TTC549 (cell line): ENCODE results near the gene ZFPM1.
"Not testable (repeated sequence)": the region's sequence is repeated elsewhere in the genome, so short reads cannot be mapped to it uniquely, and the experiment has no call there.

Experiments
- FAIRE-seq: peaks from 2 replicates; lab custom pipeline; 2012; peaks lifted over from hg19 to GRCh38; lab: Jason Lieb, UNC

ZFPM1 gene

DNA sequence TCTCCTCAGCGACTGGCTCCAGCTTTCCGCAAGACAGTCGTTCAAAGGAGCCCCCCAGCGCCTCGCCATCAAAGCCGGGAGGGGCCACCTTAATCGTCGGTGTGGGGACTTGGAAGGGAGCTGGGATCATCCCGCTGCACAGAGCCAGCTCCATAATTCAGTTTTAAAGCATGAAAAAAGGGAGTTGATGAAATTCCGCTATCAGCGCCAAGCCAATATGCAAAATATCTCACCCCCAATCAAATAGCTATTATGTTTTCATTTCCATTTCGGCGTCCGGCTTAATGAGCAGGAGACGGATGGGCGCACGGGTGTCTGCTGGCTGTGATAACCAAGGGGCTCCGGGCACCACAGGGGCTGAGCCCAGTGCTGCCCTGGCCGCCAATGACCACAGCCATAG, 27.7 kb downstream of the ZFPM1 start:
- FAIRE-seq, result no peak

DNA sequence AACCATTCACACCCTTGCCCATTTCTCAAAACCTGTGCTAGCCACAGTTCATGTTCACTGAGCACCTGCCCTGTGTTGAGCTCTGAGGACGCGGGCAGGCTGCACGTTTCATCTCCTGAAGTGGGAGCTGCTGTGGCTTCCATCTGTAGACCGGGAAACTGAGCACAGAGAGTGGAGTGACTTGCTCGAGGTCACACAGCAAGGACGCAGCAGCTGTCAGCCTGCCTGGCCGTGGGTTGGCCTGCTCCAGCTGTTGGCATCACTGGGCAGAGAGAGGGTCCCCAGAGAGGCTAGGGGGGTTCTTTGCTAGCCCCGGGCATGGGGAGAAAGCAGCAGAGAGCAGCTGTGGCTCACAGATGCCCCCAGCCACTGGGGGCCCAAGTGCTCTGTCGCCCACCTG, 28.8 kb downstream of the ZFPM1 start:
- no peak for FAIRE-seq

DNA sequence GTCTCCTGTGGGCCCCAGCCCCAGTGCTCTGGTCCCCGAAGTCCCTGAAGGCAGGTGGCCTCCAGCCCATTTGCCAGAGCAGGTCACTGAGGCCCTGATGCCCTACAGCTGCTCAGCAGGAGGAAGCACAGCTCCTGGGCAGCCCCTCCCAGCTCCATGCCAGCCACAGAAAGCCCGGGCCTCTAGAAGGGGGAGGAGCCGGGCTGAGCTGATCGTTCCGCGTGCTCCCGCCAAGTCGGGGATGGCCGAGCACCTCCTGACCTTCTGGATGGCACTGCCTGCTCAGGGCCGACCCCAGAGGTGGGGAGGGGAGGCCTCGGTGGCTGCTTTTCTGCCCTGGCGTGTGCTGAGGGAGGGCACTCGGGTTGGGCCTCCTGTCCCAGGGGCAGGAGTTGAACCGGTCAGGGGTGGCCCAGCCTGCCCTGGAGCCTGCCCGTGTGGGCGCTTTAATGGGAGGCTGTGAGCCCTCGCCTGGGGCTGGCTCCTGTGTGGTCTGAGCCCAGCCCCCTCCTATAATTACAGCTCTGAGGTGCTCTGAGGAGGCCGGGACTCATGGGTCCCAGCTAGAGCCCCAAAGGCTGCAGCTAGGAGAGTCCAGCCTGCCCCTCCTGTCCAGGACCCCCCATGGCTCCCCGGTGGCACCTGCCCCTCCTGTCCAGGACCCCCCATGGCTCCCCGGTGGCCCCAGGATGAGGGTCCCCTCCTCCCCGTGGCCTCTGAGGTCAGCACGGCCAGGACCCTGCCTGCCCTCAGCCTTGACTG, 29.7 kb downstream of the ZFPM1 start:
- no peak for FAIRE-seq

DNA sequence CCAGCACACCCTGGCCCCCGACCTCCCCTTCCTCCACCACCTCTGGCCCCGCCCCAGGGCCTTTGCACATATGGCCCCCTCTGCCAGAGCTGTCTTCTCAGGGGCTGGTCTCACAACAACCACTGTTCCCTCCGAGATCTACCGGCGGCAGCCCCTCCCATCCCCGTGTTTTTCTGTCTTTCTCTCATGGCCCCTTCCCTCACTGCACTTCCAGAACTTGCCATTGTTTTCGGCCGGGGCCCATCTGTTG, 30.2 kb downstream of the ZFPM1 start:
- no peak for FAIRE-seq

DNA sequence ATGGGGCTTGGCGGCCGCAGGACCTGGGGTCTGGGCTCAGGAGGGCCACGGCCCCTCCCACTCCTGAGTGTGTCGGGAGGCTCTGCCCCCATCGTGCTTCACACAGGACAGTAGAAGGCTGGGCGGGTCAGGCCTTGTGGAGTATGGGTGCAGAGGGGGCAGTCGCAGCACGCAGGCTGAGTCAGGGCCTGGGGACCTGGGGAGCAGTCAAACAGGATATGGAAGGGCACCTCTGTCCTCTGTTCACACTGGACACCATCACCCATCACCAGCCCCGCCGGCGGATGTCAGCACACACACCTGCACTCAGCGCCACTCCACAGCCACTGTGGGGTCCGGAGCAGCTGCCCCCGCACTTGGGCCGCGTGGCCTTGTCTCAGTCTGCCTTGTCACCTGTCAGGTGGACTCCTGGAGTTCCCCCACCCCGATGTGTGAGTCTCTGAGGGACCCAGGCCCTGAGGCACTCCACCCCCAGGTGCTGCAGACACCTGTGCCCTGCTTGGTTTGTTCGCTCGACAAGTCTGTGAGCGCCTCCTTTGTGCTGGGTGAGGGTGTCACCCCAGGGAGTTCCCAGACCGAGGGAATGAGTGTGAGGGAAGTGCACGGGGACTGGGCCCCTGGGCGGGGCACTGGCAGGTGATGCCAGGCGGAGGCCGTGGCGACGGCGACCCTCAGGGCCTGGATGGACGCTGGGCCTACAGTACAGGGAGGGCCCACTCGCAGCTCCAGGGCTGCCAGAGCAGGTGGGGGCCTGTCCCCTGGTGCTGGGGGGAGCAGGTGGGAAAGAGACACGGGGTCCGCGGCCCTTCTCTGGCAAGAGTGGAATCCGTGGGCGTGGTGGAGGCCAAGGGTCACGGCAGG, 31.7 kb downstream of the ZFPM1 start:
- FAIRE-seq, result no peak

DNA sequence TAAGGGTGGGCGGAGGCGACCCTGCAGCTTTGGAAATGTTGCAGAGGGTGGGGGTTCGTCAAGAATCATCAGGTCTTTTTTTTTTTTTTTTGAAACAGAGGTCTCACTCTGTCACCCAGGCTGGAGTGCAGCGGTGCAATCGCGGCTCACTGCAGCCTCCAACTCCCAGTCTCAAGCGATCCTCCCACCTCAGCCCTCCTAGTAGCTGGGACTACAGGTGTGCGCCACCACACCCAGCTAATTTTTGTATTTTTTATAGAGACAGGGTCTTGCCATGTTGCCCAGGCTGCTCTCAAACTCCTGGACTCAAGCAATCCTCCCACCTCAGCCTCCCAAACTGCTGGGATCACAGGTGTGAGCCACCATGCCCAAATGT, 32.3 kb downstream of the ZFPM1 start:
- not testable (repeated sequence) for FAIRE-seq

DNA sequence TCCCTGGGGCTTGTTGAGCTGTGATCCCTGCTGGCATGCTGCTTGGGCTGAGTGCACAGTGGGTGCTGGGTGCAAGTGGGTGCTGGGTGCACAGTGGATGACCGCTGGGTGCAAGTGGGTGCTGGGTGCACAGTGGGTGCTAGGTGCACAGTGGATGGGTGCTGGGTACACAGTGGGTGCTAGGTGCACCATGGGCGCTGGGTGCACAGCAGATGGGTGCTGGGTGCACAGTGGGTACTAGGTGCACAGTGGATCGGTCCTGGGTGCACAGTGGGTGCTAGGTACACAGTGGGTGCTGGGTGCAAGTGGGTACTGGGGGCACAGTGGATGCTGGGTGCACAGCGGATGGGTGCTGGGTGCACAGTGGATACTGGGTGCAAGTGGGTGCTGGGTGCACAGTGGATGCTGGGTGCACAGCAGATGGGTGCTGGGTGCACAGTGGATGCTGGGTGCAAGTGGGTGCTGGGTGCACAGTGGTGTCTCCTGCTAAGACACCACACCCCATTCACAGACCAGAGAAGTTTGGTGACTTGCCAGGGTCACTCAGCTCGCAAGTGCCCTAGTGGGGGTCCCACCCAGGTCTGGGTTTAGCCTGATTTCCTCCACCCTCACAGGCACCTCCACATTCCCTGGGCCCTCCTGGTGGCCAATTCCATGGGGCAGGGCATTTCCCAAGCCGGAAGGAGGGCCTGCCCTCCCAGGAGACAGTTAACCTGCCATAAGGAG, 33.5 kb downstream of the ZFPM1 start:
- FAIRE-seq, result no peak

DNA sequence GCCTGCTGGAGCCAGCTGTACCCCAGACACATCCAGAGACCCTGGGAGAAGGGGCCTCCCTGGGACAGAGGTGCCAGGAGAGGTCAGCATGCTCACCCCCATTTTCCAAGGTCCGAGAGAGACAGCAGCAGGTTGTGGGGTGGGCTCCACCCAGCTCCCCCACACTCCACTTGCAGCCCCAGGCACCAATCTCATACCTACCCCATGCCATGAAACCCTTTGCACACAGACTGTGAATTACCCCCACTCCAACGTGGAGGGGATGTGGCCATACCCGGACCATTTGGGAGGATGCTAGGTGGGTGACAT, 34.0 kb downstream of the ZFPM1 start:
- no peak for FAIRE-seq

DNA sequence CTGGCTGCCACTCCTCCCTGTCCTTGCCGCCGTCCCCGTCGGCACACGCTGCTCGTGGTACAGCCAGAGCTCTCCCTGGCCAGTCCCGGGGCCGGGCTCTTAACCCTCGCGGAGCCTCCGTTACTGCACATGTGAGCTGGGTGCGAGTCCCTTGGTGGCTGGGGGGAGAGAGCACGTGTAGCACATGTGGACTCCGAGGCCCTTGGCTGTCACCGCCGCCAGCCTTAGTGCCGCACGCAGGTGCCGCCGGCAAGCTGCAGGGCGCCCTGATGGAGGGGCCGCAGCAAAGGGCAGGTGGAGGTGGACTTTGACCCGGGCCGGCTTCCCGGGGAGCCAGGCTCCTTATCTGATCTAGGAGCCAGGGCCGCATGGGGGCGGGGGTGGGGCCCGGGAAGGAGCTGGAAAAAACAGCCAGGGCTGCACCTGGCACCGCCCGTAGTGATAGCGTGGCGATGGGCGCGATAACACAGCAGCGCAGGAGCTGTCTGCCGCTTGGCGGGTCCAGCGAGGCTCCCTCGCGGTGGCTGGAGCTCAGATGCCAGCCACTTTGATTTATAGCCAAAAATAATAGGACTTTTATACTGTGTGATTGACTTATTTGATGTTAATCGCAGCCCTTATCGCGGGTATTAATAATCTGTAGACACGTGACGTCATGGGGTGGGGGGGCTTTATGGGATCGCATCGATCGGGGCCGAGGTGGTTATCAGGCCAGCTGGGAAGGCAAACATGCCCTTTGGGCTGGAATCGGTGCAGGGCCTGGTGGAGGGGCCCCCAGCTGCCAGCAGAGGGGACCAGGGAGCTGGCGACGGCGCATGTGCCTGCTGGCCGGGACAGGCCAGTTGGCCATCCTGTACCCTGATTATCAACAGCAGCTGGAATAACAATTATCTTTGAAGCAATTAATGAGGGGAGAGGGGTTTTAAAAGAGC, 35.1 kb downstream of the ZFPM1 start:
- no peak for FAIRE-seq

DNA sequence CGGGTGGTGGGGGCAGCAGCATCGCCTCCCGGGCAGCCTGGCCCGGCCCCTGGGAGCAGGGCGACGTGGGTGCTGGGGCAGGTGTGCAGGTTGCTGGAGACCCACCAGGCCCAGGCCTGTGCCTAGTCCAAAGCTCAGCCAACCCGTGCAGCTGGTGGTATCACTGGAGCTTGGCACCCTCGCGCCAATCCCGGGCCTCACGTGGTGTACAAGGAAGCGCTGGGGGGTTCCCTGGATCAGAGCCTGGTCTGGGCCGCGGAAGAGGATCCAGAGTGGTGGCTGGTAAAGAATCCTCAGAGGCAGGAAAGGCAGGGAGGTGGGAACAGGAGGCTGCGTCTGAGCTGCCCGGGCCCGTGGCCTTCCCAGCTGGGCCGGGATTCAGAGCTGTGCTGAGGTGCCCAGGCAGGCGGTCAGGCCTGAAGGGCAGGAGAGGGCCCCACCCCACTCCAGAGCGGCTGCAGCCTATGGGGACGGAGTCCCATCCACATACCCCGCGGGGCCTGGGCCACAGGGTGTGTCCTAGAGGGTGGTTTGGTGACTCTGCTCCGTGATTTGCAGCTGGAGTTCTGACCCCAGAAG, 36.2 kb downstream of the ZFPM1 start:
- FAIRE-seq, result no peak

DNA sequence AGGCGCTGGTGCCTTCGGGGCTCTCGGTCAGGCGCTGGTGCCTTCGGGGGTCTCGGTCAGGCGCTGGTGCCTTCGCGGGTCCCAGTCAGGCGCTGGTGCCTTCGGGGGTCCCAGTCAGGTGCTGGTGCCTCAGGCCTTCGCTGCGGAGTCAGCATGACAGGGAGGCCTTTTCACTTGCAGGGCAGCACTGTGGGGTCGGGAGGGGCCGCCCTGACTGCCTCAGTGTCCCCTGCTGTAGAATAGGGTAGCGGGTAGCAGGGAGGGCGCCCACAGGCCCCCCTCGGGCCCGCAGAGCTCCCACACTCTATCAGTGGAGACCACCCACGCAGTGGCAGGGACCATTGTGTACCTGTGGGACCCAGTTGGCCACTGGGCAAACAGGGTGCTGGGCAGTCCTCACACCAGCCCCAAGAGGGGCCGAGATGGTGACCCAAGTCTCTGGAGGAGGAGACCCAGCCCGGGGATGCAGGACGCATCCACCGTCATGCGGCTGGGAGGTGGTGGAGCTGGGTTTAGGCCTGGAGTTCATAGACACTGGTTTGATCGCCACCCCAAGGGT, 38.0 kb downstream of the ZFPM1 start:
- no peak for FAIRE-seq

DNA sequence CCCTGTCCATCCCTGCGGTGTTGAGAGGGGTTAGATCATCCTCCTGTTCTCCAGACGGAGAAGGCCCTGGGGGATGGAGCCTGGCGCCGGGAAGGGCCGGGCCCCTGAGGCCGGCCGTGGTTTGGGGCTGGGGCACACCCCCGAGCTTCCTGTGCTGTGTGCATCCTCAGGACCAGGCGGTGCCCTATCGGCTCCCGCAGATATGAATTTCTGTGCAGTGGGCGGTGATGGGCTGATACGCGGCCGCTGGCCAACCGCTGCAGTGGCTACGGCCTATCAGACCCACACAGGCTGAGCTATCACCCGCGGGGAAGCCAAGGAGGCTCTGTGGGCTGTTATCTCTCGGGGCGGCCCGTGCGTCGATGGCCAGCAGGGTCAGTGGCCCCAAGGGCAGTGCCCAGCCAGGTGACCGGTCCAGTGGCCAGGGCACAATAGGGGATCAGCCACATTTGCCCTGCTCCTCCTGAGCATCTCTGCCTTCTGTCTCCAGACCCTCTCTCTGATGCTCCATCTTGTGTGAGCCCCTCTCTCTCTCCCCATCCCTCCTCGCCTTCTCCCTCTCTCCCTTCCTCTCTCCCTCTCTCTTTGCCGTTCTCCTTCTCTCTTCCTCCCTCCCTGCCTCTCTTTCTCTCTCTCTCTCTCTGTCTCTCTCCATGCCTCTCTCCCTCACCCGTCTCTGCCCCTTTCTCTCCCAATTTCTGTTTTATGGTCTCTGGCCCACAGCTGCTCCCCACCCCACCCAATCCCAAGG, 38.7 kb downstream of the ZFPM1 start:
- no peak for FAIRE-seq

DNA sequence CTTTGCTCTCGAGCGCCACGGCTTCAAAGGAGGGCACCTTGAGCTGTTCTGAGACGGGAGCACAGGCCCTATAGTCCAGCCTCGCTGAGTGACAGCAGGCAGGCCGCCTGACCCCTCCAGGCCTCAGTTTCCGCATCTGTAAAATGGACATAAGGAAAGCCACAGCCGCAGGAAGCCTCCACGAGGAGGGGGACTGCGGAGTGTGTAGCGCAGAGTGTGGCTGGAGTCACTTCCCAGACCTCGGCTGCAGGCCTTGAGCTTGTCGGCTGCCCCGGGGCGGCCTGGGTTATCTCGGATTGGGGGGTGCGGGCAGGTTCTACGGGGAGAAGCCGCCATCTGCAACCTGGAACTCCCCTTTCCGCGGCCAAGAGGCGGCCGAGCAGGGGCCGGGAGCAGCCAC, 40.8 kb downstream of the ZFPM1 start:
- FAIRE-seq, result no peak

DNA sequence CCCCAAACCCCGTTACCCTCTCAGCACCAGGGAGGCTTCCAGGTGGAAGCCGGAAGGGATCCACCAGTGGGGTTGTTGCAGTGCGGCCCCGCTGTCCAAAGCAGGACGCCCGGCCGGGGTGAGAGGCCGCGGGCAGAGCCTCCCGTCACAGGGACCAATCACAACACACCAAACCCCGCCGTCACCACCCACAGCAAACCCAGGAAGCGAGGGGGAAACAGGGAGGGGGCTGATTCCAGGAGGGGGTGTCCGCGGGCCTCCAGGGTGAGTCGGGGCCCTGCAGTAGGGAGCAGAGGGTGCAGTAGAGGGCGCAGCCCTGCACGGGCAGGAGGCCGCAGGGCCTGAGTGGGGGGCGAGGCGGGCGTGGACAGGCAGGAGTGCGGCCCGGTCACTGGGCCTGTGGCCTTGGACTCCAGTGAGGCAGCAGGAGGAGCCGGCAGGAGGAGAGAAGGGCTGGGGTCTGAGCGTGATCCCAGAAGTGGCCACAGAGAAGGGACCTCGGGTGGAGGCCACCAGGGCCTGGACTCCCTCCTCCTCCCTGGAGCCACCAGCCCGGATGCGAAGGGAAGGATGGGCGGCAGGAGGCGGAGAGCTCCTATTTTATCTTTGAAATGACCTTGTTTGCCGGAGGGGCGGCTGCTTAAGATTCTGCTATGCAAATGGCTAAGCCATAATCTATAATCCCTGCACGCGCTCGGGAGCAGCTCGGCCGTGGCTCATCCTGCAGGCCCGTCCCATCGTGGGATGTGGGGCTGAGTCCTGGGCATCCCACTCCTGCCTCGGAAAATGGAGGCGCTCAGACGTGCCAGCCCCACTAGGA, 41.5 kb downstream of the ZFPM1 start:
- FAIRE-seq, result no peak

DNA sequence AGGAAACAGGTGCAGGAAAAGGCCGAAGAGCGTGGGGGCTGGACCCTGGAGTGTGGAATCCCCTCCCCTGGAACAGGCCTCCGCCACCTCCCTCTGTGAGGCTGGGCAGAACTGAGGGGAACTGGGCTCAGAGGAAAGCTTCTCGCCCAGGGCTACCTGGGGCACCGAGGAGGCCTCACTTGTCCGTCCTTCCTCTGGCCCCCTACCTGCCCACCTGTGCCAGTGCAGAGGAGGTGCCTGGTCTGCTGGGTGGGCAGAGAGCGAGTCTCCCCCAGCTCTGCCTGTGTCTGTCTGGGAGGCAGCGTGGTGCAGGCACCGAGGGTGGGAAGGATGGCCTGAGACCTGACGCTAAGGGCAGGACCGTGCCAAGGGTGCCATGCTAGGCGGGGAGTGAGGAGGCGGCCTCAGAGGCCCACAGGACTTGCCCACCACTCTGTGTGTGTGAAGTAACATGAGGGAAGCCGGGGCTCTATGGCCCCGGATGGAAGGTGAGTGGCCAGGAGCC, 42.2 kb downstream of the ZFPM1 start:
- no peak for FAIRE-seq

DNA sequence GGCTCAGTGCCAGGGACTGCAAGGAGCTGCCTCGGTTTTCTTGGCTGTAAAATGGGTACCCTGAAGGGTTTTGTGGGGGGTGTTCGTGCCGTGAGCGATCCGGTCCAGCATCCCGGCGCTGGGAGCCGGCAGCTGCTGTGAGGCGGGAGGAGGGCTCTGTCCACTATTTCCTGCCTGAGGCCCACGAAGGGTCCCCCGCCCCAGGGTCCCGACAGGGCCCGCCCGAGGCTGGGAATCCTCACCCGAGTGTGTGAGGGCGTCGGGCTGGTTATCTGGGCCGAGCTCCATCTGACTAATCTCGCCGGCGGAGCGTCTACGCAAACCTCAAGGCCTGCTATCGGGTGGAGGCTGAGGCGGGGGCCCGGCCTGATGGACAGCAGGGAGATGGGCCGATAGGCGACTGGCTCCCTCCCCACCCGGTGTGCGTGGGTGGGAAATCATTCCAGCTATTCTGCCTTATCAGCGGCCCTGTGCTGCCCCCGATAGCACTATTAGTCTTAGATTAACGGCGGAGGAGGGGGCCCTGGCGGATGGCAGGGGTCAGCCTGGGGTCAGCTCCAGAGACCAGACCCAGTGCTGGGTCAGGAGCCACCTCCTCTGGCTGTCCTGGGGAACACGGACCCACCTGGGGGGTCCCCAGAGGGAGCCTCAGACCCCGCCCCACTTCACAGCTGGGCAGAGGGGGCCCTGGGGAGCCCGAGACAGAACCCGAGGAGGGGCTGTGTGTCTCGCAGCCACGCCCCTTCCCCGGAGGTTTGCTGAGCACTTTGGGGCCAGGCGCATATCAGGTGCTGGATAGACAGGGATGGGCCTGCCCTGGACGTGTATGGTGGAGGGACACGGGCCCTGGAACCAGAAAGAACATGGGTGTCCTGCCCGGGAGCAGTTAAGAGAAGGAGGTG, 44.7 kb downstream of the ZFPM1 start:
- FAIRE-seq, result no peak

DNA sequence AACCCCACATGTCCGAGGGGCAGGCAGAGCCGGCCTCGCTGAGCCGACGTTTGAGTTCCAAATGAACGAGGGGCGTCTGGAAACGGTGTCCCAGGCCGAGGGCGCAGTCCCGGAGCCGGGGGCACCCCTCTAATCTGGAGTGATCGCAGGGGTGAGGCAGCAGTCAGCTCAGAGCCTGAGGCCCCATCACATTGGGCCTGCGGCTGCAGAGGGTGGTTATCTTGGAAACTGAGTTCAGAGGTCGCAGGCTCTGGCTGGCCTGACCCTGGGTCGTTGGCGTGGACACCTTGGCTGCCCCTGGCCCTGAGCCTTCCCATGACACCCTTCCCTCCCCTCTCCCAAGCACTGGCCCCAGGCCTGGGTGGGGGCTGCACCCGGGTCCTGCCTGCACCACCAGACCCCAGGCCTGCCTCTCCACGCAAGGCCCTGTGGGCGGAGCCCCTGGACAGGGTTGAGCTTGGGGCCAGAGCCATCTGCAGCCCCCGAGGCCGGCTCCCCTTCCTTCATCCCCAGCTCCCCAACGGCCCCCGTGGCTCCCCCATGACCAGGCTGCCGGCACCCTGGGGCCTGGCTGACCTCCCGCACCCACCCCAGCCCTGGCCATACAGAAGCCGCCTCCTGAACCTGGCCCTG, 45.6 kb downstream of the ZFPM1 start:
- no peak for FAIRE-seq

DNA sequence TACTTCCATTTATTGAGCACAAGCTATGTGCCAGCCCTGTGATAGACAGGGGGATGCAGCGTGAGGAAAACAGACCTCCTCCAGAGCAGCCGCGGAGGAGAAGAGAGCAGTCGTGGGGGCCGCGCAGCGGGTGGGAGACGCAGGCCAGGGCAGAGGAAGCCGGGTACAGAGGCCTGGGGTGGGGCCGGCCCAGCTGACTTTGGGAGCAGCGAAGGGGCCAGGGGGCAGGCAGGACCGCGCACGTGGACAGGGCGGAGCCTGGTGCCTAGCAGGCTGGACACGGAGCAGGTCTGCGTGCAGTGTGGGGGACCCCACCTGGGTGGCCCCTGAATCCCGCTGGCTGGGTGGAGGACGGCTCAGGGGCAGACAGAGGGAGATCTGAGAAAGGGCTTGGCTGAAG, 46.2 kb downstream of the ZFPM1 start:
- no peak for FAIRE-seq
